ENCODE results near the gene RNASE13. TPM values are rescaled to one million over a fixed set of nuclear protein-coding genes. Genes with fewer than 3 reads are reported as not detected.

The RNASE13 gene
- total and polyA plus RNA-seq, 2 experiments from 2014 or later, result not detected

DNA sequence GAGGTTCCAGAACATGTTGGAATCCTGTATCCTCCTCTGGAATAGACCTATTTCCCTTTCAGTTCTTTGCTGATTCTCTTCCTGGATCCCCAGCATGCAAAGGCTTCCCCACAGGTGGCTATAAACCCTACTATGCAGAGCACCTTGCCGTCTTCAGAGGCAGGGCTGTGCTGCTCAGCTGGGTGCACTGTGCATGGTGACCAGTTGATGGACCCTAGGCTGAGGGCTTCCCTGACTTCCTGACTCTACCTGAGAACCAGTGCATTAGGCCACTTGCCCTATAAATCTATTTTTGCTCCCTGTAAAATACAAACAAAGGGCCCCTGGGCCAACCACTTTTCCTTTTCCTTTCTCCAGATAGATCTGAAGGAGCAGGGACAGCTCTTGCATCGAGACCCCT is 49.8 kb upstream of the RNASE13 start (continued):
- TF ChIP-seq, protein P1, sequence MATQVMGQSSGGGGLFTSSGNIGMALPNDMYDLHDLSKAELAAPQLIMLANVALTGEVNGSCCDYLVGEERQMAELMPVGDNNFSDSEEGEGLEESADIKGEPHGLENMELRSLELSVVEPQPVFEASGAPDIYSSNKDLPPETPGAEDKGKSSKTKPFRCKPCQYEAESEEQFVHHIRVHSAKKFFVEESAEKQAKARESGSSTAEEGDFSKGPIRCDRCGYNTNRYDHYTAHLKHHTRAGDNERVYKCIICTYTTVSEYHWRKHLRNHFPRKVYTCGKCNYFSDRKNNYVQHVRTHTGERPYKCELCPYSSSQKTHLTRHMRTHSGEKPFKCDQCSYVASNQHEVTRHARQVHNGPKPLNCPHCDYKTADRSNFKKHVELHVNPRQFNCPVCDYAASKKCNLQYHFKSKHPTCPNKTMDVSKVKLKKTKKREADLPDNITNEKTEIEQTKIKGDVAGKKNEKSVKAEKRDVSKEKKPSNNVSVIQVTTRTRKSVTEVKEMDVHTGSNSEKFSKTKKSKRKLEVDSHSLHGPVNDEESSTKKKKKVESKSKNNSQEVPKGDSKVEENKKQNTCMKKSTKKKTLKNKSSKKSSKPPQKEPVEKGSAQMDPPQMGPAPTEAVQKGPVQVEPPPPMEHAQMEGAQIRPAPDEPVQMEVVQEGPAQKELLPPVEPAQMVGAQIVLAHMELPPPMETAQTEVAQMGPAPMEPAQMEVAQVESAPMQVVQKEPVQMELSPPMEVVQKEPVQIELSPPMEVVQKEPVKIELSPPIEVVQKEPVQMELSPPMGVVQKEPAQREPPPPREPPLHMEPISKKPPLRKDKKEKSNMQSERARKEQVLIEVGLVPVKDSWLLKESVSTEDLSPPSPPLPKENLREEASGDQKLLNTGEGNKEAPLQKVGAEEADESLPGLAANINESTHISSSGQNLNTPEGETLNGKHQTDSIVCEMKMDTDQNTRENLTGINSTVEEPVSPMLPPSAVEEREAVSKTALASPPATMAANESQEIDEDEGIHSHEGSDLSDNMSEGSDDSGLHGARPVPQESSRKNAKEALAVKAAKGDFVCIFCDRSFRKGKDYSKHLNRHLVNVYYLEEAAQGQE (IDR thresholded peaks at IDR 0.05; ENCODE audit: unreplicated experiment), result no peak
- TF ChIP-seq EZH2 (IDR thresholded peaks at IDR 0.05; ENCODE audit: low read depth, unreplicated experiment) (no peak), NANOG (IDR thresholded peaks at IDR 0.05; ENCODE audit: borderline replicate concordance) (no peak), JUNB (IDR thresholded peaks at IDR 0.05; ENCODE audit: unreplicated experiment) (no peak), STAT1 (IDR thresholded peaks at IDR 0.05; ENCODE audit: unreplicated experiment) (no peak), ZNF331 (CRISPR knock-in tag; IDR thresholded peaks at IDR 0.05; ENCODE audit: low read depth) (no peak), ZNF114 (CRISPR knock-in tag; IDR thresholded peaks at IDR 0.05) (no peak)
- TF ChIP-seq, protein P2, sequence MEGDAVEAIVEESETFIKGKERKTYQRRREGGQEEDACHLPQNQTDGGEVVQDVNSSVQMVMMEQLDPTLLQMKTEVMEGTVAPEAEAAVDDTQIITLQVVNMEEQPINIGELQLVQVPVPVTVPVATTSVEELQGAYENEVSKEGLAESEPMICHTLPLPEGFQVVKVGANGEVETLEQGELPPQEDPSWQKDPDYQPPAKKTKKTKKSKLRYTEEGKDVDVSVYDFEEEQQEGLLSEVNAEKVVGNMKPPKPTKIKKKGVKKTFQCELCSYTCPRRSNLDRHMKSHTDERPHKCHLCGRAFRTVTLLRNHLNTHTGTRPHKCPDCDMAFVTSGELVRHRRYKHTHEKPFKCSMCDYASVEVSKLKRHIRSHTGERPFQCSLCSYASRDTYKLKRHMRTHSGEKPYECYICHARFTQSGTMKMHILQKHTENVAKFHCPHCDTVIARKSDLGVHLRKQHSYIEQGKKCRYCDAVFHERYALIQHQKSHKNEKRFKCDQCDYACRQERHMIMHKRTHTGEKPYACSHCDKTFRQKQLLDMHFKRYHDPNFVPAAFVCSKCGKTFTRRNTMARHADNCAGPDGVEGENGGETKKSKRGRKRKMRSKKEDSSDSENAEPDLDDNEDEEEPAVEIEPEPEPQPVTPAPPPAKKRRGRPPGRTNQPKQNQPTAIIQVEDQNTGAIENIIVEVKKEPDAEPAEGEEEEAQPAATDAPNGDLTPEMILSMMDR (conservative IDR thresholded peaks at IDR 0.05; ENCODE audit: low read depth in 2 of 2), result no peak

DNA sequence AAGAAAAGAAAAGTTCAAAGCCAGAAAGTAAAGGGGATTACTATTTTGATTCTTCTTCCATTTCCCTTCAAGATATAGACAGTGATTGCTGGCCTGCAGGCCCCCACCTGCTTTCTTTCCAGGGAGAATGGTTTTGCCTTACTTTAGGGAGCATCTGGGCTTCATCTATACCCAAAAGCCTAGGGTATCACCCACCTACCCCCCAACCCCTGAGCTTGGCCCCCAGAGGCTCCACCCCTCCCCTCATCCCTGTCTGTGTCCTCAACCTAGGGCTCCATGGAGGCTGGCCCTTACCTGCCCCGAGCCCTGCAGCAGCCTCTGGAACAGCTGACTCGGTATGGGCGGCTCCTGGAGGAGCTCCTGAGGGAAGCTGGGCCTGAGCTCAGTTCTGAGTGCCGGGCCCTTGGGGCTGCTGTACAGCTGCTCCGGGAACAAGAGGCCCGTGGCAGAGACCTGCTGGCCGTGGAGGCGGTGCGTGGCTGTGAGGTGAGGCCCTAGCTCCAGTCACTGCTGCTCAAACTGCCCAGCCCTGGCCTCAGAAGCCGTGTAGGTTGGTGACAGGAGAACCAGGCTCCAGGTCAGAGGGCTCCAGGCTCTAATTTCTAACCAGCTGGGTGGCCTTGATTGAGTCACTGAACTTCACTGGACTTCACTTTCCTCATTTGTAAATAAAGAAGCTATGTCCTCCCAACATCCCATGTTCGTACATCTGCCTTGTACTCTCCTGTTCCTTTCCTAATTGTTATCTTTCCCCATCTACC is 49.1 kb upstream of the RNASE13 start:
- Mint-ChIP-seq H3K4me1 (peaks cover 21% of the 10 kb centered on the region), H3K4me3 (no peak overlapping the region), H3K27ac (no peak overlapping the region), H3K9me3 (peaks cover 4% of the 10 kb centered on the region; the same call in 2 of the 3 replicates), H3K27me3 (ENCODE audit: insufficient read depth, low read depth, poor library complexity) (peaks cover 17% of the 10 kb centered on the region), H3K36me3 (ENCODE audit: low read depth) (peaks cover 89% of the 10 kb centered on the region)
- Histone ChIP-seq H2AFZ (no peak overlapping the region), H3K4me1 (ENCODE audit: insufficient read depth) (peaks cover 7% of the 10 kb centered on the region; the same call in 1 of the 2 replicates), H3K27ac (ENCODE audit: low read depth) (no peak overlapping the region), H3K27me3 (ENCODE audit: insufficient read depth) (no peaks in the 10 kb centered on the region), H3K9me2 (ENCODE audit: insufficient read depth) (no peaks in the 10 kb centered on the region), H3K79me2 (replicated peaks; ENCODE audit: insufficient read depth) (no peaks in the 10 kb centered on the region), H3K36me3 (ENCODE audit: insufficient read depth) (peaks cover 13% of the 10 kb centered on the region; the same call in 1 of the 2 replicates), H3K4me2 (no peak overlapping the region), H4K20me1 (replicated peaks; ENCODE audit: insufficient read depth) (peaks cover 7% of the 10 kb centered on the region; the same call in 1 of the 2 replicates), H3F3A (replicated peaks; ENCODE audit: low read depth) (peaks cover 16% of the 10 kb centered on the region; the same call in 1 of the 2 replicates), H3K4me3 (no peak overlapping the region)
- no peak for ATAC-seq
- no peak for DNase-seq (ENCODE audit: low spot score)
- TF ChIP-seq EZH2phosphoT487 (IDR thresholded peaks at IDR 0.05; ENCODE audit: unreplicated experiment), result no peak
- no peak for TF ChIP-seq NANOG (IDR thresholded peaks at IDR 0.05; ENCODE audit: borderline replicate concordance)
- no peak for TF ChIP-seq ZNF331 (CRISPR knock-in tag; IDR thresholded peaks at IDR 0.05; ENCODE audit: low read depth)
- TF ChIP-seq, protein P2 (conservative IDR thresholded peaks at IDR 0.05; ENCODE audit: low read depth in 2 of 2), result no peak
- TF ChIP-seq EZH2 (IDR thresholded peaks at IDR 0.05; ENCODE audit: low read depth, unreplicated experiment), result no peak
- TF ChIP-seq STAT1 (IDR thresholded peaks at IDR 0.05; ENCODE audit: unreplicated experiment), result no peak
- TF ChIP-seq POLR2AphosphoS5 (IDR thresholded peaks at IDR 0.05; ENCODE audit: low read depth), result no peak
- TF ChIP-seq, protein P1 (IDR thresholded peaks at IDR 0.05; ENCODE audit: unreplicated experiment), result no peak
- TF ChIP-seq ZNF114 (CRISPR knock-in tag; IDR thresholded peaks at IDR 0.05), result no peak
